GM12878 (cell line): Measurements from ENCODE around the gene KIF20B. TPM values are rescaled to one million over a fixed set of nuclear protein-coding genes. Genes with fewer than 3 reads are reported as not detected.

Experiments
- HDAC2 ChIP-seq: fragments of 200-600 bp; sonication (generic); IDR thresholded peaks from 2 replicates; pipeline ENCODE4 v1.6.1; 2017
- STAT1 ChIP-seq: fragments of 450-650 bp; conservative IDR thresholded peaks from 2 replicates; pipeline ENCODE4 v1.6.1; 2014; ENCODE audit warnings: antibody characterized with exemption, mild to moderate bottlenecking
- polyA plus RNA-seq, 11 experiments: library from polyadenylated mRNA; depleted of rRNA in 4 of 11; unstranded in 6 of 11; stranded (reverse) in 5 of 11; fragments of >200 nt; fragmentation: Nextera tagmentation in 4 of 11; fragmentation: Illumina TruSeq in 1 of 11; extraction: Ambion mirVana in 4 of 11; extraction: Trizol in 1 of 11; gene quantifications; 1 replicate in 1 of 11; 2 replicates in 10 of 11; pipeline versions ENCODE4 v1.2.1 to v1.2.3, GENCODE V29; 2011 to 2016; ENCODE audit warnings: inconsistent platforms in 2 of 11, missing spikeins in 2 of 11, low read depth in 1 of 11
- total RNA-seq, 4 experiments: library from RNA; depleted of rRNA in 3 of 4; stranded (reverse); fragments of >200 nt in 3 of 4; fragmentation: Illumina TruSeq in 1 of 4; extraction: Trizol in 1 of 4; gene quantifications; 2 replicates each; pipeline versions ENCODE4 v1.2.1 to v1.2.3, GENCODE V29; 2013 to 2021
- TF ChIP-seq, protein P1 (sequence below): fragments of 450-650 bp; IDR thresholded peaks from 2 replicates; pipeline ENCODE4 v1.6.1; 2017; ENCODE audit warnings: low read depth, mild to moderate bottlenecking, moderate library complexity
- TF ChIP-seq, protein P2 (sequence below): fragments of 450-650 bp; IDR thresholded peaks from 2 replicates; pipeline ENCODE4 v1.6.1; 2018; ENCODE audit warnings: borderline replicate concordance, mild to moderate bottlenecking; ENCODE audit not compliant: partially characterized antibody
- TF ChIP-seq, protein P3 (sequence below): fragments of 450-650 bp; IDR thresholded peaks from 2 replicates; pipeline ENCODE4 v1.6.1; 2014; ENCODE audit warnings: mild to moderate bottlenecking

The KIF20B gene
- total and polyA plus RNA-seq, 10 of the 15 experiments (the other 5 are each of a cell fraction or from before 2014, with no cell fraction given) = 15.6 to 67.7 (median 44.3) TPM

DNA sequence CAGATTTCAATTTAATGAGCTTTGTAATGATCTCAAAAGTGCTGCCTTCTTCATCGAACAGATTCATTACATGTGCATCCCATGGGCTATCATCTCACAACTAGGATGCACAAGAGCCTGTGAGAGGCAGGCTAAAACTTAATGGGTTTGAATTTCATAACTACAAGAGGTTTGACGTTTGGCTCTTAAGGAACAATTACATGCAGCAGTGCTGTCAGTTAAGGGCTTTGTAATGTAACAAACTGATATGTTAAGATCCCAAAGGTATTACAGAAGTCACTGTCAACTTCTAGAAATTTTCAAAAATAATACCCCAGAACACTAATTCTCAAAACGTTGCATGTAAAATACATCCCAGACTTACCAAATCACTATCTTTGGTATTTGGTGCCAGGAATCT, 33.2 kb downstream of the KIF20B start (continued):
- TF ChIP-seq, protein P1, sequence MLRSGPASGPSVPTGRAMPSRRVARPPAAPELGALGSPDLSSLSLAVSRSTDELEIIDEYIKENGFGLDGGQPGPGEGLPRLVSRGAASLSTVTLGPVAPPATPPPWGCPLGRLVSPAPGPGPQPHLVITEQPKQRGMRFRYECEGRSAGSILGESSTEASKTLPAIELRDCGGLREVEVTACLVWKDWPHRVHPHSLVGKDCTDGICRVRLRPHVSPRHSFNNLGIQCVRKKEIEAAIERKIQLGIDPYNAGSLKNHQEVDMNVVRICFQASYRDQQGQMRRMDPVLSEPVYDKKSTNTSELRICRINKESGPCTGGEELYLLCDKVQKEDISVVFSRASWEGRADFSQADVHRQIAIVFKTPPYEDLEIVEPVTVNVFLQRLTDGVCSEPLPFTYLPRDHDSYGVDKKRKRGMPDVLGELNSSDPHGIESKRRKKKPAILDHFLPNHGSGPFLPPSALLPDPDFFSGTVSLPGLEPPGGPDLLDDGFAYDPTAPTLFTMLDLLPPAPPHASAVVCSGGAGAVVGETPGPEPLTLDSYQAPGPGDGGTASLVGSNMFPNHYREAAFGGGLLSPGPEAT = no peak
- TF ChIP-seq HDAC2 (no peak), STAT1 (no peak)
- TF ChIP-seq, protein P2, sequence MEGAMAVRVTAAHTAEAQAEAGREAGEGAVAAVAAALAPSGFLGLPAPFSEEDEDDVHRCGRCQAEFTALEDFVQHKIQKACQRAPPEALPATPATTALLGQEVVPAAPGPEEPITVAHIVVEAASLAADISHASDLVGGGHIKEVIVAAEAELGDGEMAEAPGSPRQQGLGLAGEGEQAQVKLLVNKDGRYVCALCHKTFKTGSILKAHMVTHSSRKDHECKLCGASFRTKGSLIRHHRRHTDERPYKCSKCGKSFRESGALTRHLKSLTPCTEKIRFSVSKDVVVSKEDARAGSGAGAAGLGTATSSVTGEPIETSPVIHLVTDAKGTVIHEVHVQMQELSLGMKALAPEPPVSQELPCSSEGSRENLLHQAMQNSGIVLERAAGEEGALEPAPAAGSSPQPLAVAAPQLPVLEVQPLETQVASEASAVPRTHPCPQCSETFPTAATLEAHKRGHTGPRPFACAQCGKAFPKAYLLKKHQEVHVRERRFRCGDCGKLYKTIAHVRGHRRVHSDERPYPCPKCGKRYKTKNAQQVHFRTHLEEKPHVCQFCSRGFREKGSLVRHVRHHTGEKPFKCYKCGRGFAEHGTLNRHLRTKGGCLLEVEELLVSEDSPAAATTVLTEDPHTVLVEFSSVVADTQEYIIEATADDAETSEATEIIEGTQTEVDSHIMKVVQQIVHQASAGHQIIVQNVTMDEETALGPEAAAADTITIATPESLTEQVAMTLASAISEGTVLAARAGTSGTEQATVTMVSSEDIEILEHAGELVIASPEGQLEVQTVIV = no peak
- TF ChIP-seq, protein P3, sequence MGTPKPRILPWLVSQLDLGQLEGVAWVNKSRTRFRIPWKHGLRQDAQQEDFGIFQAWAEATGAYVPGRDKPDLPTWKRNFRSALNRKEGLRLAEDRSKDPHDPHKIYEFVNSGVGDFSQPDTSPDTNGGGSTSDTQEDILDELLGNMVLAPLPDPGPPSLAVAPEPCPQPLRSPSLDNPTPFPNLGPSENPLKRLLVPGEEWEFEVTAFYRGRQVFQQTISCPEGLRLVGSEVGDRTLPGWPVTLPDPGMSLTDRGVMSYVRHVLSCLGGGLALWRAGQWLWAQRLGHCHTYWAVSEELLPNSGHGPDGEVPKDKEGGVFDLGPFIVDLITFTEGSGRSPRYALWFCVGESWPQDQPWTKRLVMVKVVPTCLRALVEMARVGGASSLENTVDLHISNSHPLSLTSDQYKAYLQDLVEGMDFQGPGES = no peak
- TF ChIP-seq, all 136 proteins: peak for 0
